HG02840 (cell line): Measurements from ENCODE around the gene ALDH8A1.
A peak's percentile ranks its signal among the peaks of the same experiment; 100 is the strongest.

ENCODE experiments used
- ATAC-seq: cut with Tn5 transposase; IDR thresholded peaks from one replicate; pipeline ENCODE4 v1.9.1; 2021; ENCODE audit warnings: mild to moderate bottlenecking, moderate library complexity, moderate number of reproducible peaks; ENCODE audit not compliant: unreplicated experiment, low FRiP score

ALDH8A1 gene

DNA sequence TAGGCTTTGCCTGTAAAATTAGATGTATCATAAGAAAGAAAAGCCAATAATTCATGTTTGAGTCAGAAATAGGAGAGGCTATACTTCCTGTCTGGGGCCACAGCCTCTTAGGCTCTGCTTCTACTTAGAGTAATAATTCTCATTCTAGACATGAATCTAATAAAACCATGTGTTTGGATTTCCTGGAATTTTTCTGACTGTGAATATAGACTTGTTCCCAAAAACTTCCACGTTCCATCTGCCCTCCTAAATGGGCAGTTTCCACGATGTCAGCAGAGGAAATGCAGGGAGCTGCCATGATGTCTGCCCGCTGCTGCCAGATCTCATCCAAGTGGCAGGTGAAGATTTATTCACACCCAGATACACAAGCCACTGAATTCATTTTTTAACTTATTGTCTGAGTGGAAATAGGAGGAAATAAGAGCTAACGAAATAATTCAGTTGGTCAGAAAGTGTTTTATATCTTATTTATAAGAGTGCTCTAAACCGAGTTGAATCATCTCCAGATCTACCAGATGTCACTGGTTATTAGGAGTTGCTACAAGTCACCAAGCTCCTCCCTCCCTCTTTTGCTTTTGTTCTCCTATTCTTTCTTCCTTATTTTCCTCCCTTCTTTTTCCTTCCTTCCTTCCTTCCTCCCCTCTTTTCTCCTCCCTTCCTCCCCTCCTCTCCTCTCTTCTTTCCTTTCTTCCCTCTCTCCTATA is 69.3 kb downstream of the ALDH8A1 start:
- no peak for ATAC-seq

DNA sequence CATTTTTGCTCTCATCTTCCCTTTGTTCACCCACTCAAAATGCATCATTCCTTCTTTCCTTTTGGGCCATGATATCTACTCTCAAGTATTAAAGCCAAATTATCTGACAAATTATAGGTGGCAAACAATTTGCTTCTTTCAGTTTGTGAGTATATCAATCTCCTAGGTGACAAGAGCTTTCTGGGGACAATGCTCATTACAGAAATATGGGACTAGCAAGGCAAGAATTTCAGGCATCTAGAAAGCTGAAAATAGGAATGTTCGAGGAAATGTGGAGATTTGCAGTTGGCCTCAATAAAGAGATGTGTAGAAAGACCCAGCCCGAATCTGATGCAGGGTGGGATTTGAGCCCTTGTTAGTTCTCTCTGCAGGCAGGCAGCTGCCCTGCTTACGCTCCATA is 71.8 kb downstream of the ALDH8A1 start:
- ATAC-seq = no peak

DNA sequence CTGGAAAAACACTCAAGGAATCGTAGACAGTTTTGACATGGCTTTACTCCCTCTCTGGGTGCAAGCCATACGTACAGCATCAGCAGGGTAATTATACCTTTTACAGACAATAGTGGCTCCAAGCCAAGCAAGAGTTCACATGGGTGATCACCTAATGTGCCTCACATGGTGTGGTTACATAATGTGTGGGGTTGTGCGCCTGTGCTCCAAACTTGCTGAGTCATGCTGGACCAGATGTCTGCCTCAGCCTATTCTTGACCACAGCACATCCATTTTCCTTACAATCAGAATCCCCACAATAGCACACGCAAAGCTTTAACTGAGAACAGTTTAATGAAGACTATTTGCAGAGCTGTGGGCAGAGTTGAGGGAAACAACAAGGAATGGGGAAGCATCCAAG is 74.5 kb downstream of the ALDH8A1 start:
- ATAC-seq = no peak

DNA sequence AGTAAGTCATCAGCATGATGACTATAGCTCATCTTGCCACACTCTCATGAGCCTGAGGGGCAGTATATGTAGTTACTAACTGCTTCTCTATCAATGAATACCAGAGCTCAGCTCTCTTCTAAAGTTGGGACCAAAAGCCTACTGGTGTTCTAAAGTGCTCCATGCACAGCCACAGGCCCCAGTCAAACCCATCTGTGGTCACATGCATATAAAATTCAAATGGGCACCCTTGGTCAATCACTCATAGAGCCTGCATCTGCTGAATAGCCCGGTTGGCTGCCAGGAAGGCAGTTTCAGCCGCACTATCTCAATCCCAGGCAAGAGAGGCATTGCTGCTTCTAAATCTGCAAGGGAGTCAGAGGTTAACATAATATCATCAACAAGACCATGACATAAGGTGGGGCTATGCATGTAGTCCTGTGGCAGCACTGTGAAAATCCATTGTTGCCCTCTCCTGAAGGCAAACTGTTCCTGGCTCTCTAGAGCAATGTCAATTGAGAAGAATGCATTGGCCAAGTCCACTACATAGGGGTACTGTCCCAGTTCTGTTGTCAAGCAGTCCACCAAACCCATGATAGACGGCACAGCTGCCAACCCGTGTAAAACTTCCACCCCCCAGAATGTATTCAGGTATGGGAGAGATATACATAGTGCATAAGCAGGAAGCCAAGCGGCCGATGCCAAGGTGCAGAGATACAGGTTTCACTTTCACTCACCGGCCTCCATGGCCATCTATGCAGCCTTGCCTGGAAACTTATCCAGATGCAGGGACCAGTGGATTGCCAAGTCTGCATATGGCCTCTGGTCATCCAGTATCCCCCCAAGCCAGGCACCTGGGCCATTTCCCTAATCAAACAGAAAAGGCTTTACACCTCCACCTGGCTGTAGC is 76.2 kb downstream of the ALDH8A1 start:
- ATAC-seq = no peak

DNA sequence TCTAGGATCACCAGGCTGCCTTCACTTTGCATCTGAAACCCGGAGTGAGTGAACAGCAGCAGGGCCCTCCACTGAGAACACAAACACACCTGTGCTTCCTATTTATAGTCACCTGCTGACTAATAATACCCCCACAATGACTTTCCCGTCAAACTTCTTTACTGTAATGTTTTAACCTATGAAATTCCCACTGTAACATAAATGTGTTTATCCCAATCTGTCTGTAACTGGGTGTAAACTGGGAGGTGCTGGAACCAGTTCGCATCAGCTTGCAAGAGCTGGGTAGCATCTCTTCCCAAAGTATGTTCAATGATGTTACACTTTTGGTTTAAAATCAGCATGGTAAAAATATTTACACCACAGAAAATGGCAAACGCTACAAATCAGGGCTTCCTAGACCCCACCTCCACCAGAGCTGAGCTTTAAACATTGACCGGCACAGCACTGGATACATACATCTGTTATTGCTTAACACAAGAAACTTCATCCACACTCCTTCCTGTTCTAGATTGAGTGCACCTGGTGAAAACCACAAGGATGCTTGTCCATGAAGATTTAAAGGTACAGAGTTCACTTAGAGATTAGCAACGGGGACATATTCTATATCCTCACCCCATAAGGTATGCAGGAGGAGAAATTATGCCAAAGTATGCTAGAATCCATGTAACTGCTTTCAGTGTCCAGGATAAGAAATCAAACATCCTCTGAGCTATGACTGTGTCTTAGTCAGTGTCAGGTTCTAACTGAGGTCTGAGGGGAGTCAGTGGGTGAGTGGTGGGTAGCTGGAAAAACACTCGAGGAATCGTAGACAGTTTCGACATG is 79.0 kb downstream of the ALDH8A1 start:
- peak; percentile 80 for ATAC-seq

DNA sequence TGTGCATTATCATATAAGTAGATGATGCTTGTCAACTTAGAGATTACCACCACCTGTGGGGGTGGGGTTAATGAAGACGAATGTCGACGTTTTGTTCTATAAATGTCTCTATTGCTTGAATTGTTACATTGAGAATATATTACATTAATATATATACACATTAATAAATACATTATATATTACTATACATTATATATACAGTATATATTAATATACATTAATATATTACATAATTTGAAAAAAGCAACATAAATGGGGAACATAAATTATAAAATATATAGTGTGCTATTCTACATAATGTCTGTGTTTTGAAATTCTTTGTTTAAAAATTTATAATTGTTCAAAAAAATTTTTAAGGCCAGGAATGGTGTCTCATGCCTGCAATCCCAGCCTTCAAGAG is 81.1 kb downstream of the ALDH8A1 start:
- ATAC-seq = no peak
